BLaER1 treated with 17β-estradiol and CSF1 and Interleukin-3, amounts not matched to agents 10 nM and 100 nM (cell line): ENCODE data around the gene GPATCH8.

Experiments used
- H3K27ac ChIP-seq, 11 experiments: shearing (Covaris generic); formaldehyde crosslinking; 2 replicates each; pipeline ENCODE4 v1.8.1; 2022
- H3K27me3 ChIP-seq, 11 experiments: shearing (Covaris generic); formaldehyde crosslinking; 2 replicates each; pipeline ENCODE4 v1.8.1; 2022
- H3K36me3 ChIP-seq, 11 experiments: shearing (Covaris generic); formaldehyde crosslinking; 2 replicates each; pipeline ENCODE4 v1.8.1; 2022
- H3K4me1 ChIP-seq, 10 experiments: shearing (Covaris generic); formaldehyde crosslinking; 2 replicates each; pipeline ENCODE4 v1.8.1; 2022
- H3K4me2 ChIP-seq, 11 experiments: shearing (Covaris generic); formaldehyde crosslinking; 2 replicates each; pipeline ENCODE4 v1.8.1; 2022
- H3K4me3 ChIP-seq, 10 experiments: shearing (Covaris generic); formaldehyde crosslinking; 2 replicates each; pipeline ENCODE4 v1.8.1; 2022
- H3K9ac ChIP-seq, 11 experiments: shearing (Covaris generic); formaldehyde crosslinking; 2 replicates each; pipeline ENCODE4 v1.8.1; 2022
- H3K9me3 ChIP-seq, 11 experiments: shearing (Covaris generic); formaldehyde crosslinking; replicated peaks in 1 of 11; 2 replicates each; pipeline ENCODE4 v1.8.1; 2022
- H4K20me1 ChIP-seq, 11 experiments: shearing (Covaris generic); formaldehyde crosslinking; 2 replicates each; pipeline ENCODE4 v1.8.1; 2022
- Cebpa-rat ChIP-seq, 11 experiments: shearing (Covaris generic); IDR thresholded peaks; 2 replicates each; pipeline ENCODE4 v1.8.1; 2022

Gene GPATCH8

DNA sequence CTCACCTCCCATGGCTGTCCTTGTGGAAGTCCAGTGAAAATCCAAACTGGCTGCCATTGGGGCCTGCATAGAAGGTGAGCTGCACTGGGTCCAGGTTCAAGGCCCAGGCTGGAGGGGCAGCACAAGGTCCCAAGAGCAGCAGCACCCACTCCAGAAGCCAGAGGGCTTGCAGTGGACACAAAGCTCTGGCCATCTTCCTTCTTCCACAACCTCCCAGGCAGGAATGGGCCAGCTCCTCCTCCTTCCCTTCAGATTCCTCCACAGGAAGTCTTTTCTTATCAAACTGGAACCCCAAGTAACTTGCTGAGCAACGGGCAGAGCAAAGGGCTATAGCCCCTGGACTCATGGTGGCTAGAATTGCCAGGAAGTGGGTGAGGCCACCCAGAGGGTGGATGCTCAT, 113.9 kb downstream of the GPATCH8 start, which contains the start of gene ITGA2B:
Gene ITGA2B, minus strand, starts transcription at position 369 of the 400 bp plus-strand sequence. Its CDS starts 176 bp downstream, at position 193.
- TF ChIP-seq Cebpa-rat (IDR thresholded peaks at IDR 0.05) = no peak
- Histone ChIP-seq H3K36me3 (0 out of 22 replicates have a peak, but pooled peaks cover 0 to 2% (median 0%) of the 10 kb centered on the region in 11 experiments), H3K27ac (peak within 1 kb of the TSS in 9 of 11 experiments; percentile 2 to 72 (median 58); a peak in 14 of 22 replicates), H3K9ac (peak within 1 kb of the TSS in 3 of 11 experiments; percentile 5 to 13 (median 8); a peak in 2 of 22 replicates), H3K9me3 (no peaks in the 10 kb centered on the region), H3K4me1 (peaks cover 30 to 36% (median 35%) of the 10 kb centered on the region in 10 experiments), H3K27me3 (no peaks in the 10 kb centered on the region), H3K4me3 (no peak within 1 kb of the TSS), H3K4me2 (peak within 1 kb of the TSS; percentile 55 to 91 (median 77)), H4K20me1 (no peaks in the 10 kb centered on the region)

DNA sequence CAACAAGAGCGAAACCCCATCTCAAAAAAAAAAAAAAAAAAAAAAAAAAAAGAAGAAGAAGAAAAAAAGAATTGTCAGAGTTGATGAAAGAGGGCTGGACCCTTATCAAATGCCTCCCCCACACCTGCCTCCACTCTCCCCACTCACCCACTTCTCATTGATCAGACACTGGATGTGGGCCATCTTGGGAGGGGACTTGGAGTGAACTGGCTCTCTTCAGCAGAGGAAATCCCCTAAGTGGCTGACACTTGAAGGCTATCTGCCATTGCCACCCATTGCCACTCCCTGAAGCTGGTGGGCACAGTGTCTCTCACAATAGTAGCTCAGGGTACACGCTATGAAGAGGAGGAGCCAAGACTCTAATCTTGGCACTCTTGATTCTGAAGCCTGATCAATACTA, 115.4 kb downstream of the GPATCH8 start:
- Histone ChIP-seq H4K20me1 (no peaks in the 10 kb centered on the region), H3K27me3 (no peaks in the 10 kb centered on the region), H3K36me3 (no peaks in the 10 kb centered on the region), H3K4me2 (no peak overlapping the region), H3K4me1 (peaks cover 30 to 37% (median 35%) of the 10 kb centered on the region in 10 experiments), H3K4me3 (no peak overlapping the region), H3K27ac (no peak overlapping the region), H3K9me3 (no peaks in the 10 kb centered on the region), H3K9ac (no peak overlapping the region)
- TF ChIP-seq Cebpa-rat (IDR thresholded peaks at IDR 0.05) = no peak

DNA sequence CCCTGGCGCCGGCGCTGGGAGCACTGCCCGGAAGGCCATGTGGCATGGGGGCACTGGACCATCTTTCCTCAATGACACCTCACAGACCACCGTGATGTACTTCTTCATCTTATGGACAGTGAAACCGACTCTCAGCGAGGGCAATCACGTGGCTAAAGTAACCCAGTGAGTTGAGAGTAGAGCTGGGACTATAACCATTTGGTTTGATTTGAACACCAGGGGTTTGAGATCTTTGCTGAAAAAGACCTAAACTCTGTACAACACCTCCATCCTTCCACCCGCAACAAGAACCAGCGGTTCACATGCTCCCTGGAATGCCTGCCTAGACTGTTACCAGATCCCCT, 117.1 kb downstream of the GPATCH8 start:
- Histone ChIP-seq H4K20me1 (no peaks in the 10 kb centered on the region), H3K27ac (0 out of 22 replicates have a peak overlapping the region, but pooled peaks of 2 of the 11 experiments have one; percentile 54 to 63), H3K36me3 (no peaks in the 10 kb centered on the region), H3K4me1 (peaks cover 27 to 47% (median 35%) of the 10 kb centered on the region in 10 experiments), H3K27me3 (no peaks in the 10 kb centered on the region), H3K4me3 (peak overlapping the region in 9 of 10 experiments; percentile 50 to 71 (median 63); a peak in 15 of 20 replicates), H3K9me3 (no peaks in the 10 kb centered on the region), H3K9ac (peak overlapping the region in 9 of 11 experiments; percentile 71 to 80 (median 76); a peak in 12 of 22 replicates), H3K4me2 (peak overlapping the region; percentile 89 to 99 (median 94))
- no peak for TF ChIP-seq Cebpa-rat (IDR thresholded peaks at IDR 0.05)

DNA sequence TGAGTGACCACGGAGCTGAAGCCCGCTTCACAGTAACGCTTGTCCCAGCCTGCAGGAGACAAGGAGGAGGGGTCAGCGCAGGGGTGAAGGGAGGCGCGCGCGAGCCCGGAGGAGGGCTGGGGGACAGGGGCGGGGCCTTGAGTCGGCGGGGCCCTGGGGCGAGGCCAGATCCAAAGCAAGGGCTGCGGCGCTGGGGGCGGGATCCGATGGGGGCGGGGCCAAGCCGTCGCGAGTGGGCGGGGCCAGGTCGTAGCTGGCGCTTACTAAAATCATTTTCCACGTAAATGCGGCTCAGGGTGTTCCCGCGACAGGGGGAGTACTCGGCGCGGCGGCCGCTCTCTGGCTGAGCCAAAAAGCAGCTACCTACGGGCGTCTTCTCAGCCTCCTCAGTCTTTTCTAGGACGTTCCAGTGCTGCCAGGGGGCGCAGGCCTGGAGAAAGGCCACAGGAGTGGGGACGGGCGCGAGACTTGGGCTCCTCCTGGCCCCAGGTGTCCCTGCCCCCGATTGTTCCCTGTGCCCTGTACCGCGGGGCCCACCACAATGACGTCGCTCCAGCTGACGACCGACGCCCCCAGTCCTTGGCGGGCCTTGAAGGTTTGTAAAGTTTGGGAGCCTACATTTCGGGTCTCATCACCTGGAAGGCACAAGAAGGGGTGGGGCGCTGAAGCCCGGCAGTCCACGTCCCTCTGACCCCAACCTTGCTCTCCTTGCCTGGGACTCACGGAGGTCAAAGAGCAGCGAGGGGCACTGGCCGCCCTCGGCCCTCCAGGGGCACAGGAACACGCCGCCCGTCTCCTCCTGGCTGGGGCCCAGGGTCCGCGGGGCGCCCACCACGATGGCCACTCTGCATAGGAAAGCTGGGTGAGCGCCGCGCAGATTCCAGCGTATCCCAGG, 117.7 kb downstream of the GPATCH8 start:
- peak overlapping the region; percentile 89 to 99 (median 94) for H3K4me2 ChIP-seq
- peak overlapping the region in 10 of 11 experiments; percentile 10 to 65 (median 54); a peak in 15 of 22 replicates for H3K27ac ChIP-seq
- H4K20me1 ChIP-seq = no peaks in the 10 kb centered on the region; a peak in 1 of 22 replicates
- H3K4me1 ChIP-seq = peaks cover 21 to 42% (median 31%) of the 10 kb centered on the region in 10 experiments
- TF ChIP-seq Cebpa-rat (IDR thresholded peaks at IDR 0.05) = no peak
- peak overlapping the region; percentile 50 to 71 (median 62) for H3K4me3 ChIP-seq
- H3K27me3 ChIP-seq = no peaks in the 10 kb centered on the region
- no peaks in the 10 kb centered on the region for H3K9me3 ChIP-seq
- peak overlapping the region; percentile 65 to 82 (median 76) for H3K9ac ChIP-seq
- H3K36me3 ChIP-seq = no peaks in the 10 kb centered on the region

DNA sequence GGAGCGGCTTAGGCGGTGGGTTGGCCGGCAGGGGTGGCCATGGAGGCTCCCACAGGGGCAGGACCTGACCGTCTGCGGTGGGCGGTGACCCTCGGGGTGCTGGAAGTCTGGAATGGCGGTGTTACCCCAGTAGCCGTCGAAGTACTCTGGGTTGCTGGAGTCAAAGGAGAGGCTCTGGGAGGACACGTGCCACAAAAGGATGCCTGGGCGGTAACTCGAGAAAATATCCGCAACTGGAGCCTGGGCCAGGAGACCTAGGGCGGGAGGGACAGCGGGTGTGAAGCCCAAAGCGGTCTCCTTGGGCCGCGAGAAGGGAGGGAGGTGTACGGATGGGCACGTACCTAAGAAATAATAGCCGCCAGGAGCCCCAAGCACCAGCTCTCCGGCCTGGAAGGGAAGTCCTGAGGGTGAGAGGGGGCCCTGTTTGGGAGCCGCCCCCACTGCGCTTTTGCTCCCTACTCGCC, 118.4 kb downstream of the GPATCH8 start:
- no peak for TF ChIP-seq Cebpa-rat (IDR thresholded peaks at IDR 0.05)
- H3K4me3 ChIP-seq = peak overlapping the region; percentile 50 to 71 (median 62)

DNA sequence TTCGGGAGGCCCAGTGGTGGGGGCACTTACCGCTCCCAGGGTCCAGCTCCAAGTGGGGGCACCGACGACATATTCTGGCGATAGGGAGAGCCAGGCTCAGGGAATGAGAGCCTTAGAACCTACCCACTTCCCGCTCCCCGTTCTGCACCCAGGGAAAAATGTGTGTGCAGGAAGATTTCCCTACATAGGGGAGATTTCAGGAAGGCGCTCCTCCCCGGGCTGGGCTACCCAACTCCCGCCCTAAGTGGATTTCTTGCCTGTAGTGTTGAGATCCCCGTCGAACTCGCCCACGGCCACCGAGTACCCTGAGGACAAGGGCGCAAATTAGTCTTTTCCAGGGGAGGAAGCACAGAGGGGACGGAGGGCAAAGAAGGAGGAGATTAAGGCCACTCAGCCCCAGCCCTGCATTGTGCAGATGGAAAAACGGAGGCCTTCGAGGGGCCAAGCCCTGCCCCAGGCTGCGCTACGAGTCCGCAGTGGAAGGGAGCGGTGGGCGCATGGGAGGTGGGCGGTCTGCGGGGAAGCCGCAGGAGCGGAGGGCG, 118.9 kb downstream of the GPATCH8 start:
- Histone ChIP-seq H3K4me1 (peaks cover 9 to 31% (median 19%) of the 10 kb centered on the region in 10 experiments), H3K27ac (0 out of 22 replicates have a peak overlapping the region, but pooled peaks of 1 of the 11 experiments have one; percentile 38), H3K27me3 (no peaks in the 10 kb centered on the region), H3K4me2 (peak overlapping the region; percentile 89 to 99 (median 94); a peak in 21 of 22 replicates), H3K9ac (peak overlapping the region in 3 of 11 experiments; percentile 73 to 78 (median 76); a peak in 5 of 22 replicates), H4K20me1 (no peaks in the 10 kb centered on the region; a peak in 2 of 22 replicates), H3K4me3 (peak overlapping the region in 5 of 10 experiments; percentile 59 to 71 (median 63); a peak in 3 of 20 replicates), H3K9me3 (no peaks in the 10 kb centered on the region), H3K36me3 (no peaks in the 10 kb centered on the region)
- TF ChIP-seq Cebpa-rat (IDR thresholded peaks at IDR 0.05) = no peak

More for the DNA sequence above, 118.4 kb downstream of the GPATCH8 start:
- H3K9me3 ChIP-seq = no peaks in the 10 kb centered on the region
- no peaks in the 10 kb centered on the region for H3K27me3 ChIP-seq
- peak overlapping the region; percentile 89 to 99 (median 94) for H3K4me2 ChIP-seq
- no peaks in the 10 kb centered on the region for H3K36me3 ChIP-seq
- H3K9ac ChIP-seq = peak overlapping the region; percentile 65 to 82 (median 76); a peak in 21 of 22 replicates
- peaks cover 14 to 36% (median 24%) of the 10 kb centered on the region in 10 experiments for H3K4me1 ChIP-seq
- H4K20me1 ChIP-seq = no peaks in the 10 kb centered on the region; a peak in 2 of 22 replicates
- peak overlapping the region in 4 of 11 experiments; percentile 28 to 54 (median 39); a peak in 4 of 22 replicates for H3K27ac ChIP-seq

DNA sequence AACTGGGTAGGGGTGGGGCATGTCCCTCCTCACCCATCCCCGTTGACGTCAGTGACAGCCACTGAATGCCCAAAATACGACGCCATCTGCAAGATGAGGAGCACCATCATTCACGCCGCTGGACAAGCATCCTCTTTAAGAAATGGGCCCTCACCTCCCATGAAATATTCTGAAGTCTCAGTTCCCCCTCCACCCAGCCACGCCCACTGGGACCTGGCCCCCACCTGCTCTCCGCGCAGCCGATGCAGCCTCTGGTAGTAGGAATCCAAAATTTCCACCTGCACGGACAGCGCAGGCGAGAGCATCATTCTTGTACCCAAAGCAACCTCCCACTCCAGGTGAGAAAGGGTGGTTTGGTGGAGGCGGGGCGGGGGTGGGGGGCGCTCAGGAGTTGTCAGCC, 119.3 kb downstream of the GPATCH8 start:
- H3K27ac ChIP-seq = no peak overlapping the region
- H3K27me3 ChIP-seq = no peaks in the 10 kb centered on the region
- H3K4me1 ChIP-seq = peaks cover 6 to 26% (median 16%) of the 10 kb centered on the region in 10 experiments; a peak in 19 of 20 replicates
- no peaks in the 10 kb centered on the region for H3K9me3 ChIP-seq
- H3K9ac ChIP-seq = no peak overlapping the region
- H3K4me3 ChIP-seq = no peak overlapping the region
- H3K36me3 ChIP-seq = no peaks in the 10 kb centered on the region
- H4K20me1 ChIP-seq = no peaks in the 10 kb centered on the region; a peak in 2 of 22 replicates
- no peak for TF ChIP-seq Cebpa-rat (IDR thresholded peaks at IDR 0.05)
- no peak overlapping the region for H3K4me2 ChIP-seq

DNA sequence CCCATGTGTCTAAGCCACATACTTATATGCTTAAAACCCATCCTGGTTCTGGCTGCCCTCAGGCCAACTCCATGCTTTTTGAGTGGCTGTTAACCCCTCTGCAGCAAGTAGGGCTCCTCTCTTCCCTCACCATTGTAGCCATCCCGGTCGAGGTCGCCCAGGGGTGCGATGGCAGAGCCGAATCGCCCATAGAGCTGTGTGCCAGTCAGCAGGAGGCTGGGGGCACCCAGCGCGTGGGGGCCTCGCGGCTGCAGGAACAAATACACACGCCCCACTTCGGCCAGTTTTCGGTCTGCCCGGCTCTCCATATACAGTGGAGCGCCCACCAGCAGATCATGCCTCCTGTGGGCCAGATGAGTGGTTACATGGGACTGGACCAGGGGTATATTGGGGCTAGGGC, 119.8 kb downstream of the GPATCH8 start:
- no peaks in the 10 kb centered on the region for H3K9me3 ChIP-seq
- H3K4me3 ChIP-seq = no peak overlapping the region
- no peaks in the 10 kb centered on the region for H3K36me3 ChIP-seq
- no peaks in the 10 kb centered on the region for H3K27me3 ChIP-seq
- peaks cover 6 to 26% (median 16%) of the 10 kb centered on the region in 10 experiments; a peak in 19 of 20 replicates for H3K4me1 ChIP-seq
- no peak overlapping the region for H3K4me2 ChIP-seq
- TF ChIP-seq Cebpa-rat (IDR thresholded peaks at IDR 0.05) = no peak
- H4K20me1 ChIP-seq = no peaks in the 10 kb centered on the region; a peak in 2 of 22 replicates
- no peak overlapping the region for H3K27ac ChIP-seq
- no peak overlapping the region for H3K9ac ChIP-seq
